ENCODE results near the gene NHS.

The NHS gene

GRCh38 chrX:17595456-17596035 is 220.5 kb downstream of the NHS start:
- no peak for DNase-seq

DNA sequence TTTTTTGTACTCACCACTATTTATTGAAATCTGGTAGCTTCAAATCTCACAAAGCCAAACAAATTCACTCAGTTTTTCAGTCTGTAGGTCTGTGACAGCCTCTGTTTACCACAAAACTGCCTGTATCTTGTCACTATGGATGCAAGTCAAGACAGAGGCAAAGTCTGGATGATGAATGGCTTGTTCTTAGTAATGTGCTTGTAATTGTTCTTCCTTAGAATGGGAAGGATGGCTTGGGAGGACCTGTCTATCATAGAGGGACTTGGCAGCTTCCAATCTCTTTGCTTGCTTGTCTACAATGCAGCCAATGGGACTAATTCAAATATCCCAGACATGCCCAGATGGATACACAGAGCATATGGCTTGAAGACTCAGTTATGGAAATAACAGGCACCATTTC is 221.1 kb downstream of the NHS start:
- no peak for DNase-seq

GRCh38 chrX:17596546-17597205 is 221.7 kb downstream of the NHS start:
- no peak for DNase-seq

GRCh38 chrX:17597327-17597726 is 222.3 kb downstream of the NHS start:
- no peak for DNase-seq

DNA sequence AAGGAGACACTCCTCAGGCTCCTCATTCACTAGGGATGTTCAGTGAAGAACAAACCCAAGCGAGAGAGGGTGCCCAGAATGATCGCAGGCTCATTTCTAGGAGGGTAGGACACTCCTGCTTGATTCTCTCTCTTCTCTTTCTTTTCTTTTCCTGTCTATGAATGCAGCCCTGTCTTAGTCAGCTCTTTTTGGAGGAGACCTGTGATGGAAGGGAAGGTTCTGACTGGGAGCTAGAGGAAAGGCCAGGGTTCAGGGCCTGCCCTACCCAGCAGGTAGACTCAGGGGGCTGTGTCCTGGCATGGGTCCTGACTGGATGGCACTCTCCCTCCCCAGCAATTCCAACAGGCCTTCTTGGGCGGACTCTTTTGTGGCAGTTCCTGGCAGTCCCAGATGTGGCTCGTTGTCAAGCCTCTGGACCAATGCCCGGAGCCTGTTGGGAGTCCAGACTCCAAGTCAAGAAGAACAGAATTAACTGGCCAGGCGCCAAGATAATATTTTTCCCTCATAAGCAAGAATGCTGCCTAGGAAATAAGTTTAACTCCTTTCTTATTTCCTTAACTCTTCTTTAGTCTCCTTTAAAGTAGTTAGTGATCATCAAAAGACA is 222.9 kb downstream of the NHS start:
- no peak for DNase-seq

GRCh38 chrX:17601441-17602200 is 226.6 kb downstream of the NHS start:
- no peak for DNase-seq

GRCh38 chrX:17602245-17602644 is 227.2 kb downstream of the NHS start:
- no peak for DNase-seq

- DNase-seq: no peak
Measured at GRCh38 chrX:17603196-17603595, 228.2 kb downstream of the NHS start.

- no peak for DNase-seq
Measured at GRCh38 chrX:17605676-17606075, 230.7 kb downstream of the NHS start.

DNA sequence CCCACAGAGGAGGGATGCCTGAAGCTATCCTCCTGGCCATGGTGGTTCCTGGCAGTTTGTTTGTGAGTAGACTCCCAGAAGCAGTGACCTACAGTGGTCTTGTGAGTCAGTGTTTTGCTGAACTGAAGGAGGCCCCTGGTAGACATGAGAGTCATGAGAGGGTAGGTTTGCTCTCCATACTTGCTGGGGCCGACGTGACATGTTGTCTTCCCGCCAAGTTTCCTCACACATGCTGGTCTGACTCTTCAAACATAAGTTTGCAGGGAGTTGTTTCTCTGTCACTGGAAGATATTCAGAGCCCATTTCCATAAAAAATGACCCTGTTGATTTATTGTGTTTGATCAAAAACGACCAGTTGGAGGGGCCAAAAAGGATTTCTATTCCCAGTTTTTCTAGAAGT is 231.2 kb downstream of the NHS start:
- no peak for DNase-seq

DNA sequence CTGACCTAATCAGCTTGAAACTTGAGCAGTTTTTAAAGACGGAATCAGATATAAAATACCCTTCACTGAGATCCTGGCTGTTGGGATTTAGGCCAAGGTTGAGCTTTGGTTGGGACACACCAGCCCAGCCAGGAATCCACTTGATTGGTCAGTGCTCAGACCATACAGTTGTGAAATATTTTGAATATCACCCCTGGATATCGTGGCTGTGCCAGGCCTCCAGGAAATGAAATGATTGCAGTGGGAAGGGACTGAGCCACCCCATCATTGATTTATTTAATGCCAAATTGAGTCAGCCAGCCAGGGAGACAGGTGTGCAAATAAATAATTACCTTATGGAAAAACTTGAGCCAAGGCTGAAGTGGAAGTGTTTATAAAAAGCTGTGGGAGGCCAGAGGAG is 233.9 kb downstream of the NHS start:
- no peak for DNase-seq

GRCh38 chrX:17610788-17611187 is 235.8 kb downstream of the NHS start:
- DNase-seq: no peak

- no peak for DNase-seq
Measured at GRCh38 chrX:17613979-17614588, 239.1 kb downstream of the NHS start.

DNA sequence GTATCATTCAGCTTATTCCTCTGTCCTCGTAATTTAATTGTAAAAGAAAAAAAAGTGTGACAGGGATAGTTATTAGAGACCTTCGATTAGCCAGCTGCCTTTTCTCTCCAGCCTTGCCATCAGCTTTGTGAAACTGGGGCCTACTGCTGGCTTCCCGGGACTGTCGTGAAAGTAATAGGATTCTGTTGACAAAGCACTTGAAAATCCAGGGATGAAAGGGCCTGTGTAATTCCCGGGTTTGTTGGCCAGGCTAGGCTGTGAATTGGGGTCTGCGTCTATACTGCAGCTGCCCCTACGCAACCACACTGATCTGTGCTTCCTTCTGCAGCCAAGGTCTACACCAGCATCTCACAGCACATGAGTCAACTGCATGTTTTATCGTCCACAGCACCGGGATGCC is 241.9 kb downstream of the NHS start:
- no peak for DNase-seq

DNA sequence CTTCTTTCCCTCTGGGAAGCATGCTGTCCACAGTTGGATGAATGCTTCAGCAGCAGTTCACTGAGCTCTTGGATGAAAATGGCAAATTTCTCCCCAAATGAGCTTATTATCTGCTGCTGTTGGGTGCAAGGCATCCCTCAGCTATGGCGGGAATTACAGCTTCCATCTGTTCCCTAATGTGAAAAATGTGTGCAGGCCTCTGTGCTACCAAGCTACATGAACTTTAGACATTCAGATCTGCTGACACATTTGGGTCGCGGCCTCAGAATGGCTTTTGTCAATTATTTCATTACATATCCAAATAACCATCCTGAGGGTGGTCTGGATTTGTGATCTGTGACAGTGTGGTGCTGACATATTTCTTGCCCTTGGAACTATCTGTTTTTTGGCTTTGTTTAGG is 242.8 kb downstream of the NHS start:
- no peak for DNase-seq

DNA sequence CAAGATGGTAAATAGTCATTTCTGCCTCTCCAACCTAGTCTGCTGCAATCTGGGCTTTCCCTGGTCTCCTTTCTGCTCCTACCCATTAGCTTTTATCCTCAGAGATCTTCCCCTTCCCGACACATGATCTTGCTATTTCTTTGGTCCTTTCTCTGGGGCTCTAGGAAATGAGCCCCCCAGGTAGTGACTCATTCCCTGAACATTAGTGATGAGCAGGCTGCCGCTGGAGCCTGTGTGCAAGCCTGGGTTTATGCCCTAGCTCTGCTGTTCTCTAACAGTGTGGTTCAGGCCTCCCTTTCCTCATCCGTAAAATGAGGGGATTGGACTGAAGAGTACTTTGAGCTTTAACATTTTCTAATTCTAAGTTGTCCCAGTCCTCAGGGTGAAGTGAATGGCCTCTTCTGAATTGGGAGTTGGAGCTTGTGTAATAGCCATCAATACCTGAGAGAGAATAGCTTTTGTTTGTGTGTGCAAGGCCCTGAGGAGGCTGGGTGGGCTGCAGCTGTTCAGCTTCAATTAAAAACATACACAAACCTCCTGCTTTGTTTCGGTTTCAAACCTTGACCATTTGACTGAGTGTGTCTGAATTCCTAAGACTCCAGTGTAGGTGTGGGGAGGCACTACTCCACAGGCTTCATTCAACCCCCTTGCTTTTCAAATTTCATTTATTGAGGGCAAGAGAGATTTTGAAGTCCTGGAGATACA is 246.7 kb downstream of the NHS start:
- no peak for DNase-seq

DNA sequence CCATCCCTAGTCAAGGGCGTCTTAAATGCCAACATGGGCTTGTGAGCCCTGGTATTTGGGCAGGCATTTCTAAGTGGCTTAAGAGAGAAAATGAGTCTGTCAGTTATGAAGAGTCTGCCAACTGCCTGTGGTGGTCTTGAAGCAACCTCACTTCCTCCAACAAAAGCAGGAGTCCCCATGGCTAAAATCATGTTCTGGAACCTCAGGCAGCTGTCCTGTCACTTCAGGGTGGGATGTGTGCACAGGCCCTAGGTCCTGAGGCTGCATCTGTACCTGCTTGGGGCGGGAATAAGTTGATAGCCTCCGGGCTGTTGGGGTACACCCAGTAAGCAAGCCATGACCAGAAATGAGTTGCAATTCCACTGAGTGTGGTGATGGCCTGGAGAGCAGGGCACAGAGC is 247.3 kb downstream of the NHS start:
- no peak for DNase-seq

GRCh38 chrX:17623750-17624149 is 248.8 kb downstream of the NHS start:
- no peak for DNase-seq

GRCh38 chrX:17627026-17627425 is 252.0 kb downstream of the NHS start:
- no peak for DNase-seq

DNA sequence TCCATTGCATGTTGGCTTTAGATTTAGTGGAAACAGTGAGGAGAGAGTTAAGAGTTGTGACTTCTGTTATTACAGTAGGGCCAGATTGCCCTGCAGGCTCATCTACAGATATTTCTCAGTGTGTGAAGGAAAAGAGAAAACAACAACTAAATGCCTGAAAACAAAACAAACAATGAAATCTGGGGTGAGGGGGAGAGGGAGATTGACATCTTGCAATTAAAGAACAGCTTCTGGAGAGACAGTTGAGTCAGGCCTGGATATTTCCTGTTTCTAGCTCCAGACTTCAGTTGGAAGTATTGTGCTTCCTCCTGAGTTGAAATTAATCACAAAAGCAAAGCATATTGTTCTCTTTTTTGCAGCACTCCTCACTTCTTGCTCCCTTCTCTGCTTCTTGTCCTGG is 254.0 kb downstream of the NHS start:
- DNase-seq: no peak

DNA sequence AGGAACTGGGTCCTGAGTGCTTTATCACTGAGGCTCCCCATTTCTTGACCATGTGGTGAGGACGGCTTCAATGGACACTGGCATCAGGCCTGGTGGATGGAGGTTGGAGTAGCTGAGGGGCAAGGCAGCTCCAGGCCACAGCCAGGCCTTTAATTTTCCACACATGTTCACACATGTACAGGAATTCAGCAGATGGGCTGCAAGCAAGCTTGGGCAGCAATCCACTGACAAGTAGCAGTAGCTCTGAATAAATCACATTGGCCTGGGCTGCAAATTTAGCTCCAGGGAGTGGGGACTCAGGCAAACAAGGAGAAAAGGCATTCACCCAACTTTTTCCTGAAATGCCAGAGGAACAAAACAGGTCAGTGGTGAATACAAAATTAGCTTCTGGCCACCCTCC is 254.5 kb downstream of the NHS start:
- DNase-seq: no peak

- DNase-seq: no peak
Measured at GRCh38 chrX:17631647-17632046, 256.6 kb downstream of the NHS start.

GRCh38 chrX:17632942-17633341 is 257.9 kb downstream of the NHS start:
- DNase-seq: no peak
